Endothelial cell of umbilical vein (primary cell): Measurements from ENCODE around the gene MYPN. TPM values are rescaled to one million over a fixed set of nuclear protein-coding genes. Genes with fewer than 3 reads are reported as not detected.

ENCODE experiments used
- BruUV-seq: library from RNA; stranded (reverse); fragments of 400-500 nt; replicated peaks from 2 replicates; lab custom pipeline; 2021; lab: Mats Ljungman, UMichigan
- CTCF ChIA-PET: fragments of 300-600, 350-600 bp; sonication (Branson Sonifier 250); formaldehyde crosslinking; loops from one replicate; lab custom pipeline; 2021; ENCODE audit warnings: antibody characterized with exemption, inconsistent platforms; lab: Charles Lee
- POLR2A ChIA-PET: fragments of 300-600, 350-600 bp; sonication (Branson Sonifier 250); formaldehyde crosslinking; loops from one replicate; lab custom pipeline; 2021; ENCODE audit warnings: antibody characterized with exemption, inconsistent platforms; lab: Charles Lee
- DNase-seq: peaks from one replicate; pipeline ENCODE4 v3.0.0-alpha.2; 2011; ENCODE audit warnings: low read depth, low spot score
- FAIRE-seq: peaks from 2 replicates; lab custom pipeline; 2011; peaks lifted over from hg19 to GRCh38; lab: Jason Lieb, UNC
- H2AFZ ChIP-seq: 2 replicates; pipeline ENCODE4 v1.6.0; 2012; ENCODE audit warnings: low read depth, low read length, control low read depth, inconsistent platforms
- H3K27ac ChIP-seq: 2 replicates; pipeline ENCODE4 v1.5.1; 2011; ENCODE audit warnings: low read depth, mild to moderate bottlenecking, control low read depth, low read length, moderate library complexity; ENCODE audit not compliant: insufficient read depth
- H3K27me3 ChIP-seq, 2 experiments: 2 replicates each; pipeline versions ENCODE4 v1.6.0 to v1.6.1; 2011; ENCODE audit warnings: low read length in 2 of 2, mixed read lengths in 1 of 2; ENCODE audit not compliant: control insufficient read depth in 2 of 2, insufficient read depth in 2 of 2
- H3K36me3 ChIP-seq, 2 experiments: 2 replicates in 1 of 2; 3 replicates in 1 of 2; pipeline ENCODE4 v1.5.1; 2011; ENCODE audit warnings: low read length in 2 of 2, mild to moderate bottlenecking in 1 of 2, moderate library complexity in 1 of 2; ENCODE audit not compliant: control insufficient read depth in 2 of 2, insufficient read depth in 2 of 2; ENCODE audit errors: extremely low read depth in 1 of 2
- H3K4me1 ChIP-seq: 3 replicates; pipeline ENCODE4 v1.5.1; 2011; ENCODE audit warnings: mild to moderate bottlenecking, low read length; ENCODE audit not compliant: control insufficient read depth, insufficient read depth; ENCODE audit errors: extremely low read depth
- H3K4me2 ChIP-seq: 2 replicates; pipeline ENCODE4 v1.6.1; 2011; ENCODE audit warnings: low read length, control low read depth, mixed read lengths; ENCODE audit not compliant: insufficient read depth
- H3K4me3 ChIP-seq, 3 experiments: fragments of 200-600 bp in 1 of 3; sonication (generic), shearing (Covaris generic) in 1 of 3; replicated peaks in 1 of 3; 2 replicates each; pipeline ENCODE4 v1.5.1; 2011 to 2016; ENCODE audit warnings: control low read depth in 3 of 3, low read length in 3 of 3, mild to moderate bottlenecking in 2 of 3, inconsistent platforms in 1 of 3, low read depth in 1 of 3, moderate library complexity in 1 of 3; ENCODE audit not compliant: insufficient read depth in 1 of 3
- H3K79me2 ChIP-seq: 2 replicates; pipeline ENCODE4 v1.6.0; 2012; ENCODE audit warnings: low read length, inconsistent platforms; ENCODE audit not compliant: control insufficient read depth, insufficient read depth
- H3K9ac ChIP-seq: replicated peaks from 2 replicates; pipeline ENCODE3; 2011; ENCODE audit warnings: low read length, control low read depth; ENCODE audit not compliant: insufficient read depth; ENCODE audit errors: extremely low read depth
- H3K9me1 ChIP-seq: replicated peaks from 3 replicates; pipeline ENCODE4 v1.6.0; 2011; ENCODE audit warnings: mild to moderate bottlenecking, low read length; ENCODE audit not compliant: control insufficient read depth, insufficient read depth; ENCODE audit errors: extremely low read depth
- H3K9me3 ChIP-seq: replicated peaks from 2 replicates; pipeline ENCODE4 v1.5.1; 2012; ENCODE audit warnings: low read length, inconsistent platforms; ENCODE audit not compliant: control insufficient read depth, insufficient read depth
- H4K20me1 ChIP-seq: replicated peaks from 2 replicates; pipeline ENCODE3; 2011; ENCODE audit warnings: mild to moderate bottlenecking, low read length; ENCODE audit not compliant: control insufficient read depth, insufficient read depth; ENCODE audit errors: extremely low read depth
- EZH2 ChIP-seq: IDR thresholded peaks from 2 replicates; pipeline ENCODE4 v1.6.1; 2012; ENCODE audit warnings: borderline replicate concordance, low read depth, mild to moderate bottlenecking, moderate library complexity, low read length, inconsistent platforms; ENCODE audit not compliant: severe bottlenecking
- FOS ChIP-seq: IDR thresholded peaks from 2 replicates; pipeline ENCODE4 v1.6.1; 2011; ENCODE audit warnings: mild to moderate bottlenecking, low read length, moderate library complexity, borderline replicate concordance; ENCODE audit not compliant: insufficient read depth
- GATA2 ChIP-seq: IDR thresholded peaks from 2 replicates; pipeline ENCODE4 v1.7.0; 2011; ENCODE audit warnings: low read depth, mild to moderate bottlenecking, moderate library complexity, mixed read lengths, low read length; ENCODE audit not compliant: insufficient read length, insufficient read depth
- JUN ChIP-seq: IDR thresholded peaks from 2 replicates; pipeline ENCODE4 v1.6.1; 2011; ENCODE audit warnings: borderline replicate concordance, low read depth; ENCODE audit not compliant: insufficient read length, insufficient read depth
- MYC ChIP-seq: IDR thresholded peaks from one replicate; pipeline ENCODE4 v1.6.1; 2011; ENCODE audit warnings: mild to moderate bottlenecking, low read depth, low read length
- POLR2A ChIP-seq: IDR thresholded peaks from 2 replicates; pipeline ENCODE4 v1.6.1; 2012; ENCODE audit warnings: low read depth, mild to moderate bottlenecking, control low read depth, low read length
- POLR2AphosphoS5 ChIP-seq: IDR thresholded peaks from 2 replicates; pipeline ENCODE4 v1.6.1; 2012; ENCODE audit warnings: low read depth, mild to moderate bottlenecking, control low read depth, low read length, moderate library complexity; ENCODE audit not compliant: insufficient read depth
- dilution Hi-C: fragments of 300-500 bp; cut with MboI; formaldehyde crosslinking; loops from one replicate; pipeline ENCODE4 v1.15.0; 2019; ENCODE audit warnings: low sequenced_read_pairs; ENCODE audit not compliant: extremely low pct_ligation_motif_present
- intact Hi-C: fragments of 100-400 bp; cut with micrococcal nuclease; formaldehyde crosslinking; loops from one replicate; pipeline ENCODE4 v1.10.0; 2022
- polyA plus RNA-seq, 4 experiments: library from polyadenylated mRNA; depleted of rRNA in 3 of 4; stranded (reverse) in 3 of 4; unstranded in 1 of 4; fragments of >200 nt; gene quantifications; 2 replicates each; pipeline versions ENCODE4 v1.2.1 to v1.2.3, GENCODE V29; 2011 to 2012; ENCODE audit warnings: missing spikeins in 1 of 4
- total RNA-seq: library from RNA; stranded (reverse); gene quantifications from 2 replicates; pipeline ENCODE4 v1.2.3, GENCODE V29; 2021
- TF ChIP-seq, protein P1 (sequence below), 2 donors: IDR thresholded peaks; 1 replicate in 1 of 2; 2 replicates in 1 of 2; pipeline ENCODE4 v1.5.1; 2011; ENCODE audit warnings: low read length in 2 of 2, mild to moderate bottlenecking in 2 of 2, moderate library complexity in 2 of 2, control low read depth in 1 of 2, inconsistent platforms in 1 of 2, low read depth in 1 of 2; ENCODE audit not compliant: insufficient read depth in 1 of 2; ENCODE audit errors: extremely low read depth in 1 of 2
- TF ChIP-seq, protein P2 (sequence below): IDR thresholded peaks from 2 replicates; pipeline ENCODE4 v1.6.1; 2011; ENCODE audit not compliant: insufficient read depth, insufficient read length

The MYPN gene
- total and polyA plus RNA-seq, 2 donors (not counting 3 experiments of a cell fraction or from before 2014, with no cell fraction given), result 0.01 TPM; not detected in 1

DNA sequence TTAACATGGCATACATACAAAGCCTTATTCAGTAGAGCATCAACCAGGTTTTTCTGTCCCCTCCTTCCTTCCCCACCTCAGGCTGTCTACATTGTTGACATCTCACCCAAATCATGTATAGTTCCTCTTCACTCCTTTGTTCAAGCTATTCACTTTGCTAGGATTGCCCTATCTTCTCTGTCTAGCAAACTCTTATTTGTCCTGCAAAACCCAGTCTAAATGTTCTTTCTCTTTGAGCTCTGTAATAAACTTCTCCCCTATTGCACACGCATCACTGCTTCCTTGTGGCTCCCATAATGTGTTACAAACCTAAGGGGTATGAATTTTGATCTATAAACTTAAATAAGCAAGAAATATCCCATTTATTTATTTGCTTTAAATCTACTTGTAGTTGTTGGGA, 36.8 kb downstream of the MYPN start:
- Histone ChIP-seq H3K4me3 (no peak overlapping the region), H3K9me1 (no peaks in the 10 kb centered on the region), H3K27me3 (no peaks in the 10 kb centered on the region), H3K27ac (no peak overlapping the region), H3K9ac (no peak overlapping the region), H3K4me2 (no peak overlapping the region), H2AFZ (no peak overlapping the region), H3K9me3 (no peaks in the 10 kb centered on the region), H3K79me2 (no peaks in the 10 kb centered on the region), H3K36me3 (no peaks in the 10 kb centered on the region), H4K20me1 (no peaks in the 10 kb centered on the region), H3K4me1 (peaks cover 7% of the 10 kb centered on the region)
- ChIA-PET CTCF (interaction anchor here (0.9 to 1.9 kb wide), 3 partner anchors 13 to 63 kb away, joined by 3 to 6 read pairs (median 4); no protein-coding TSS in a partner anchor), POLR2A (no interaction called here)
- TF ChIP-seq GATA2 (no peak), JUN (no peak), MYC (no peak), FOS (no peak), EZH2 (no peak), POLR2A (no peak)
- DNase-seq, result no peak
- no peak for FAIRE-seq
- intact Hi-C loops, result no loop called here
- dilution Hi-C loops, result no loop called here
- no TSS peak for BruUV-seq

DNA sequence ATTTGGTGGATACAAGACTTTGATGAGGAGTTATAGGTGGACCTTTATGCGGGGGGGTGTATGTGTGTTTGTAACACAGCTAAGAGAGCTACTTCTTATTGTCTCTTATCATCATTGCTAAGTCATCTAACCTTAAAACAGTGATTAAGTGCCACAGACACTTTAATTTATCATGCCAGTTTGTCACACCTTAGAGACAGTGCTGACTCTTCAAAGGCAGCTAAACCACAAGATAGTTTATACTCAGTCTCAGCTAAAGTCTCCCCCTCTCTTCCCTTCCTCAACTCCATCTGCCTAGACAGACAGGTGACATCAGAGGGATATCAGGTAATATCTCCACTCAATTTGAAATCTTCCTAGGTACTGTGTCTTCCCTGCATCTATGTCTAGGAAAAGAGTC, 42.2 kb downstream of the MYPN start:
- Histone ChIP-seq H2AFZ (no peak overlapping the region), H4K20me1 (no peaks in the 10 kb centered on the region), H3K27ac (no peak overlapping the region), H3K9me3 (no peaks in the 10 kb centered on the region), H3K4me1 (peaks cover 14% of the 10 kb centered on the region), H3K9ac (no peak overlapping the region), H3K36me3 (no peaks in the 10 kb centered on the region), H3K4me2 (no peak overlapping the region), H3K79me2 (no peaks in the 10 kb centered on the region), H3K27me3 (no peaks in the 10 kb centered on the region), H3K4me3 (no peak overlapping the region), H3K9me1 (no peaks in the 10 kb centered on the region)
- no peak for TF ChIP-seq JUN
- no peak for TF ChIP-seq EZH2
- no peak for TF ChIP-seq POLR2A
- TF ChIP-seq FOS, result no peak
- TF ChIP-seq, protein P1, sequence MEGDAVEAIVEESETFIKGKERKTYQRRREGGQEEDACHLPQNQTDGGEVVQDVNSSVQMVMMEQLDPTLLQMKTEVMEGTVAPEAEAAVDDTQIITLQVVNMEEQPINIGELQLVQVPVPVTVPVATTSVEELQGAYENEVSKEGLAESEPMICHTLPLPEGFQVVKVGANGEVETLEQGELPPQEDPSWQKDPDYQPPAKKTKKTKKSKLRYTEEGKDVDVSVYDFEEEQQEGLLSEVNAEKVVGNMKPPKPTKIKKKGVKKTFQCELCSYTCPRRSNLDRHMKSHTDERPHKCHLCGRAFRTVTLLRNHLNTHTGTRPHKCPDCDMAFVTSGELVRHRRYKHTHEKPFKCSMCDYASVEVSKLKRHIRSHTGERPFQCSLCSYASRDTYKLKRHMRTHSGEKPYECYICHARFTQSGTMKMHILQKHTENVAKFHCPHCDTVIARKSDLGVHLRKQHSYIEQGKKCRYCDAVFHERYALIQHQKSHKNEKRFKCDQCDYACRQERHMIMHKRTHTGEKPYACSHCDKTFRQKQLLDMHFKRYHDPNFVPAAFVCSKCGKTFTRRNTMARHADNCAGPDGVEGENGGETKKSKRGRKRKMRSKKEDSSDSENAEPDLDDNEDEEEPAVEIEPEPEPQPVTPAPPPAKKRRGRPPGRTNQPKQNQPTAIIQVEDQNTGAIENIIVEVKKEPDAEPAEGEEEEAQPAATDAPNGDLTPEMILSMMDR (IDR thresholded peaks at IDR 0.05; ENCODE audit: extremely low read depth in 1 of 2, insufficient read depth in 1 of 2, low read depth in 1 of 2, low read length in 2 of 2), result no peak
- no peak for TF ChIP-seq GATA2
- TF ChIP-seq, protein P2, sequence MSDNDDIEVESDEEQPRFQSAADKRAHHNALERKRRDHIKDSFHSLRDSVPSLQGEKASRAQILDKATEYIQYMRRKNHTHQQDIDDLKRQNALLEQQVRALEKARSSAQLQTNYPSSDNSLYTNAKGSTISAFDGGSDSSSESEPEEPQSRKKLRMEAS, result no peak
- TF ChIP-seq POLR2AphosphoS5, result no peak
- no TSS peak for BruUV-seq
- intact Hi-C loops, result no loop called here
- POLR2A ChIA-PET, result no interaction called here
- dilution Hi-C loops, result no loop called here
- FAIRE-seq (no peak), DNase-seq (no peak)
- CTCF ChIA-PET, result interaction anchor here (1.3 to 1.6 kb wide), 3 partner anchors 11 to 18 kb away, joined by 3 to 6 read pairs (median 3); no protein-coding TSS in a partner anchor
